Brain microvascular endothelial cell (primary cell): ENCODE results near the gene CDH13.

Source experiments
- DNase-seq: peaks from one replicate; pipeline ENCODE4 v3.0.0-alpha.2; 2020
- H3K27ac ChIP-seq: fragments of 250-450 bp; sonication (Bioruptor Pico); 2 replicates; pipeline ENCODE4 v1.5.1; 2020; ENCODE audit warnings: mild to moderate bottlenecking, moderate library complexity
- H3K27me3 ChIP-seq: fragments of 250-450 bp; sonication (Bioruptor Pico); replicated peaks from 2 replicates; pipeline ENCODE4 v1.5.1; 2020; ENCODE audit warnings: mild to moderate bottlenecking
- H3K36me3 ChIP-seq: fragments of 250-450 bp; sonication (Bioruptor Pico); replicated peaks from 2 replicates; pipeline ENCODE4 v1.5.1; 2020; ENCODE audit warnings: mild to moderate bottlenecking
- H3K4me3 ChIP-seq: 2 replicates; pipeline ENCODE4 v1.5.1; 2011; ENCODE audit warnings: low read depth, mild to moderate bottlenecking, control low read depth, low read length, moderate library complexity
- in situ Hi-C: cut with HindIII; loops from 2 replicates; pipeline ENCODE4 v1.10.0; 2017; ENCODE audit warnings: low sequenced_read_pairs, low pct_ligation_motif_present
- TF ChIP-seq, protein P1 (sequence below): IDR thresholded peaks from 2 replicates; pipeline ENCODE4 v1.5.1; 2011; ENCODE audit warnings: low read depth, mild to moderate bottlenecking, moderate library complexity, low read length, control low read depth, inconsistent platforms; ENCODE audit errors: missing control alignments

Gene CDH13

GRCh38 chr16:83271970-83272575 is 645.3 kb downstream of the CDH13 start:
- TF ChIP-seq, protein P1, sequence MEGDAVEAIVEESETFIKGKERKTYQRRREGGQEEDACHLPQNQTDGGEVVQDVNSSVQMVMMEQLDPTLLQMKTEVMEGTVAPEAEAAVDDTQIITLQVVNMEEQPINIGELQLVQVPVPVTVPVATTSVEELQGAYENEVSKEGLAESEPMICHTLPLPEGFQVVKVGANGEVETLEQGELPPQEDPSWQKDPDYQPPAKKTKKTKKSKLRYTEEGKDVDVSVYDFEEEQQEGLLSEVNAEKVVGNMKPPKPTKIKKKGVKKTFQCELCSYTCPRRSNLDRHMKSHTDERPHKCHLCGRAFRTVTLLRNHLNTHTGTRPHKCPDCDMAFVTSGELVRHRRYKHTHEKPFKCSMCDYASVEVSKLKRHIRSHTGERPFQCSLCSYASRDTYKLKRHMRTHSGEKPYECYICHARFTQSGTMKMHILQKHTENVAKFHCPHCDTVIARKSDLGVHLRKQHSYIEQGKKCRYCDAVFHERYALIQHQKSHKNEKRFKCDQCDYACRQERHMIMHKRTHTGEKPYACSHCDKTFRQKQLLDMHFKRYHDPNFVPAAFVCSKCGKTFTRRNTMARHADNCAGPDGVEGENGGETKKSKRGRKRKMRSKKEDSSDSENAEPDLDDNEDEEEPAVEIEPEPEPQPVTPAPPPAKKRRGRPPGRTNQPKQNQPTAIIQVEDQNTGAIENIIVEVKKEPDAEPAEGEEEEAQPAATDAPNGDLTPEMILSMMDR: no peak
- no peaks in the 10 kb centered on the region for H3K27me3 ChIP-seq
- peak; percentile 51 for DNase-seq
- in situ Hi-C loops: no loop called here
- no peak overlapping the region for H3K4me3 ChIP-seq
- no peaks in the 10 kb centered on the region for H3K36me3 ChIP-seq
- H3K27ac ChIP-seq: no peak overlapping the region

DNA sequence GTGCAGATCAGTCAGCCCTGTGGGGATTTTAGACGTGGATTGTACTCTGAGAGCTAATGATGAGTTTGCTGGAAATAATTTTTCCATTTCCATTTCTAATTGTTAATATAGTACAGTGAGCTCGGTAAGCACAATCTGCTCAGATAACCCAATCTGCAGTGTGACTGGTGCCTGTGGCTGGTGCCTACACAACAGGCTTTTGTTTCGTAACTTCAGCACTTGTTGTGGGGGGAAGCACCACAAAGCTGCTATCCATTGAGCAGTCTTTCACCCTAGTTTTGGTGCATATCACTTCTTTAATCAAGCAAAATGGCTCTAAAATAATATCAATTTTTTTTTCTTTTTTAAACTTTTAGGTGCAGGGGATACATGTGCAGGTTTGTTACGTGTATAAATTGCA is 646.1 kb downstream of the CDH13 start:
- no peak for DNase-seq
- Histone ChIP-seq H3K27ac (no peak overlapping the region), H3K27me3 (no peaks in the 10 kb centered on the region), H3K4me3 (no peak overlapping the region), H3K36me3 (no peaks in the 10 kb centered on the region)
- in situ Hi-C loops: no loop called here
- TF ChIP-seq, protein P1: no peak

- in situ Hi-C loops: no loop called here
- Histone ChIP-seq H3K27ac (no peak overlapping the region), H3K27me3 (no peaks in the 10 kb centered on the region), H3K36me3 (no peaks in the 10 kb centered on the region), H3K4me3 (no peak overlapping the region)
- DNase-seq: no peak
- TF ChIP-seq, protein P1: no peak
These were observed 646.9 kb downstream of the CDH13 start for GRCh38 chr16:83273504-83274173.

GRCh38 chr16:83279251-83279650 is 652.5 kb downstream of the CDH13 start:
- Histone ChIP-seq H3K27me3 (no peaks in the 10 kb centered on the region), H3K4me3 (no peak overlapping the region), H3K36me3 (no peaks in the 10 kb centered on the region), H3K27ac (no peak overlapping the region)
- DNase-seq: no peak
- in situ Hi-C loops: no loop called here
- TF ChIP-seq, protein P1: no peak

- Histone ChIP-seq H3K27me3 (no peaks in the 10 kb centered on the region), H3K36me3 (no peaks in the 10 kb centered on the region), H3K27ac (no peak overlapping the region), H3K4me3 (no peak overlapping the region)
- no peak for DNase-seq
- in situ Hi-C loops: no loop called here
- TF ChIP-seq, protein P1: no peak
These were observed 659.2 kb downstream of the CDH13 start for GRCh38 chr16:83285921-83286320.
